ENCODE data around the gene OTOGL.

- TF ChIP-seq CTCF (IDR thresholded peaks at IDR 0.05) (no peak), POLR2AphosphoS2 (conservative IDR thresholded peaks at IDR 0.05; ENCODE audit: low read length) (no peak), SMC3 (IDR thresholded peaks at IDR 0.05) (no peak), HDAC2 (IDR thresholded peaks at IDR 0.05) (no peak), REST (IDR thresholded peaks at IDR 0.05) (no peak), E2F6 (IDR thresholded peaks at IDR 0.05; ENCODE audit: borderline replicate concordance, low read depth) (no peak), RFX5 (IDR thresholded peaks at IDR 0.05) (no peak)
These were observed 66.4 kb downstream of the OTOGL start for GRCh38 chr12:80165746-80166145.
